C4-2B (cell line): ENCODE results near the gene SYT14.
"Not testable (repeated sequence)": the region's sequence is repeated elsewhere in the genome, so short reads cannot be mapped to it uniquely, and the experiment has no call there.

Experiments used
- CTCF ChIP-seq: fragments of 450-650 bp; conservative IDR thresholded peaks from 2 replicates; pipeline ENCODE4 v1.5.1; 2017; ENCODE audit warnings: mild to moderate bottlenecking
- ZFX ChIP-seq: fragments of 450-650 bp; IDR thresholded peaks from 2 replicates; pipeline ENCODE4 v1.6.1; 2017

DNA sequence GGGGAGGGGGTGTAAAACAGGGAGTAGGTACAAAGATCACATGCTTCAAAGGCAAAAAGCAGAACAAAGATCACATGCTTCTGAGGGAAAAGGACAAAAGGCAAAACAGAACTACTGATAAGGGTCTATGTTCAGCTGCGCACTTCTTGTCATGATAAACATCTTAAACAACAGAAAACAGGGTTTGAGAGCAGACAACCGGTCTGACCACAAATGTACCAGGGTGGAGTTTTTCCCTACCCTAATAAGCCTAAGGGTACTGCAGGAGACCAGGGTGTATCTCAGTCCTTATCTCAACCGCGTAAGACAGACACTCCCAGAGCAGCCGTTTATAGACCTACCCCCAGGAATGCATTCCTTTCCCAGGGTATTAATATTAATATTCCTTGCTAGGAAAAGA is 258.2 kb downstream of the SYT14 start:
- TF ChIP-seq CTCF, ZFX: not testable (repeated sequence)
